ENCODE results near the gene KNOP1.
"Not testable (repeated sequence)": the region's sequence is repeated elsewhere in the genome, so short reads cannot be mapped to it uniquely, and the experiment has no call there.

The KNOP1 gene

DNA sequence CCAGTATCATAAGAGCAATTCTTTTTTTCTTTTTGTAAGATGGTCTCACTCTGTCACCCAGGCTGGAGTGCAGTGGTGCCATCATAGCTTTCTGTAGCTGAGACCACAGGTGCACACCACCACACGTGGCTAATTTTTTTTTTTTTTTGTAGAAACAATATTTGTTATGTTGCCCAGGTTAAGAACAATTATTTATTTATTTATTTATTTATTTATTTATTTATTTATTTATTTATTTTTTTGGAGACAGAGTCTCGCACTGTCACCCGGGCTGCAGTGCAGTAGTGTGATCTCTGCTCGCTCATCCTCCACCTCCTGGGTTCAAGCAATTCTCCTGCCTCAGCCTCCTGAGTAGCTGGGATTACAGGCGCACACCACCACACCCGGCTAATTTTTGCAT, 38.7 kb downstream of the KNOP1 start:
- DNase-seq = not testable (repeated sequence)

DNA sequence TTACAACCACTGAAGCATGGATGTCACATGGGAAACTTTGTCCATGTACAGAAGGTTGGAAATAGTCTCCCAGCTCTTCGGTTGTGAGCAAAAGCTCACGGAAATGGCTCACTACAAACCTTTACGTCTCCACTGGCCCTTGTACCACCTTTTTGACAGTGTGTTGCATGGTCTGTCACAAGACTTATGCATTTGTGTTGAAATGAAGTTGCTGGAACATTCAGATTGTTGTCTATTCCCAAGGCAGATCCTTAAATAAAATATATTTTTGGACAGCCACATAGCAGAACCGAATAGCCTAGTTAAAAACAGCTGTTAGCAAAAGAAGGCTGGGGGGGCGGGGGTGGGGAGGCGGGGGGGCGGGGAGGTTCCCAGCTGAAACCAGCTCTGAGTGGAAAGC, 39.2 kb downstream of the KNOP1 start:
- DNase-seq = no peak

DNA sequence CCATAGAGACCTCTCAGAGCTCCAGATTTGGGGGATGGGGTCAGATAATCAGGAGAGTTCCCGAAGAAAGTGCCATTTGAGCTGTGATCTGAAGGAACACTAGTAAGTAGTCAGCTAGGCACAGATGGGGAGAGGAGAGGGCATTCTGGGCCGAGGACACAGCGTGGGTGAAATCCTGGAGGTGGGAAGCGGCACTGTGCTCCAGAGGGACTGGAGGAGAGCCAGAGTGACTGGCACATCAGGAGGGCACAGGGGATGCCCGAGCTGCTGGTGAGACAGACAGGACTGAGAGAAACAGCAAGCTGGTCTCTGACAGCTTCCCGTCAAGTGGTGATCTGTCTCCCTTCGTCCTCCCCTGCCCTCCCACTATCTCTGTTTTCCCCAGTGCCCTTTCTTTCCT, 40.6 kb downstream of the KNOP1 start:
- DNase-seq = no peak

DNA sequence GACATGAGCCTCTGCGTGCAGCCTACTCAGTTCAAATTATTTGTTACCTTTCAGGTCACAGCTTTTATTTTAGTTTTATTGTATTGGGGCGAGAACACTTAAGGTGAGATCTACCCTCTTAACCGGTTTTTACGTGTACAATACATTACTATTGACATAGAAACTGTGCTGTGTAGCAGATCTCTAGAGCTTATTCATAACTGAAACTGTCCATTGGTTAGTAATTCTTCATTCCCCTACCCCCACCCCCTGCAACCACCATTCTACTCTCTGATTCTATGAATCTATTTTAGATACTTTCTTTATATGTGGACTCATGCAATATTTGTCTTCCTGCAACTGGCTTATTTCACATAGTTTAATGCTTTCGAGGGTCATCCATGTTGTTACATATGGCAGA, 43.5 kb downstream of the KNOP1 start:
- no peak for DNase-seq

DNA sequence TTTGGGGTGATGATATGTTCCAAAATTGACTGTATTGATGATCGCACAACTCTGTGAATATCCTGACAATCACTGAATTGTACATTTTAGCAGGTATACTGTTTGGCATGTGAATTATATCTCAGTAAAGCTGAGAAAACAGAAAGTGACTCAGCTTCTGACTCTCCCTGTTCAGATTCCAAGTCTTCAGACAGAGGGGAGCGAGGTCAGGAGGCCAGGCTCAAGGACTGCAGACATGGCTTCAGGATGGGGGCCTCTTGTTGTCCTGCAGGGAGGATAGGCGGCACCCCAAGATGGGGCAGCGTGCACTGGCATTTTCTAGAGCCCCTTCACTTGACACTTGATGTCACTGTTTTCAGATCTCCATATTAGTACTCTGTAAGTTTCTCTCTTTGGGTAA, 45.6 kb downstream of the KNOP1 start:
- DNase-seq = no peak

DNA sequence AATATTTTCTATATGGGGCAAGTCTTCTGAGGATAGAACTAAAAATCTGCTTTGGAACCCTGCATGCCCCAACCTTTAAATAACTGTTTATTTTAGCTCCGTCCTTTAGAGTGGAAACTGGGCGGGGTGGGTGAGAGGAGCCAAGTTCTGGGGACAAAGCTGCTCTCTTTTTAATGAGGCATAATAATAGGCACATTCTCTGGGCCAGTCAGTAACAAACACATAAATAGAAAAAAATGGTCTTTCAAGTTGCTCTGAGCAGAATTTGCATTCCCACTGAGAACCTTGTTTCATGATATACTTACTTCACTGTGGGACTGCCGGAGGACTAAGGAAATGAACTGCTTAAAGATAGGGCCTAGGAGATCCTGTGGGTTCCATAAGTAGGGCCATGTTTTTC, 51.5 kb downstream of the KNOP1 start:
- DNase-seq = no peak

DNA sequence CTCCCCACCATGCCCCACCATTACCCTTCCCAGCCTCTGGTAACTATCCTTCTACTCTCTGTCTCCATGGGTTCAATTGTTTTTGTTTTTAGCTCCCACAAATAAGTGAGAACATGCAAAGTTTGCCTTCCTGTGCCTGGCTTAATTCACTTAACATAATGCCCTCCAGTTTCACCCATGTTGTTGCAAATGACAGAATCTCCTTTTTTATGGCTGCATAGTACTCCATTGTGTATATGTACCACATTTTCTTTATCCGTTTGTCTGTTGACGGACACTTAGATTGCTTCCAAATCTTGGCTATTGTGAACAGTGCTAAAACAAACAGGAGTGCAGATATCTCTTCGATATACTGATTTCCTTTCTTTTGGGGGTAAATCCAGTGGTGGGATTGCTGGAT, 52.7 kb downstream of the KNOP1 start:
- not testable (repeated sequence) for DNase-seq

DNA sequence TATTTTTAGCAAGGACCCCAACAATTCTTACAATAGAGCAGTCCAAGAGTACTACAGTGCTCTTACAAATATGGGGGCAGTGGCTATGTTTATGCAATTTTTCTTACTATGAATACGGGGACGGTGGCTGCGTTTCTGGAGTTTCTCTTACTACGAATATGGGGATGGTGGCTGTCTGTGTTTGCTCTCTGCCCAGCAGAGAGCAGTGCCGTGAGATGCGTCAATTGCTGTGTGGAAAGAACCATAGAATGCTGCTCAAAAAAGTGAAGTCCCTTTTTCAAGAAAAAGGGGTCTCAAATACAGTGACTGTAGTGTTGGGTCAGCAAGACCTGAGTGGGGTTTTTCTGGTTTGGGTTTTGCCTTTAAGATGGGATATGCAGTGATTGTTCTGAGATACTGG, 53.9 kb downstream of the KNOP1 start:
- no peak for DNase-seq

DNA sequence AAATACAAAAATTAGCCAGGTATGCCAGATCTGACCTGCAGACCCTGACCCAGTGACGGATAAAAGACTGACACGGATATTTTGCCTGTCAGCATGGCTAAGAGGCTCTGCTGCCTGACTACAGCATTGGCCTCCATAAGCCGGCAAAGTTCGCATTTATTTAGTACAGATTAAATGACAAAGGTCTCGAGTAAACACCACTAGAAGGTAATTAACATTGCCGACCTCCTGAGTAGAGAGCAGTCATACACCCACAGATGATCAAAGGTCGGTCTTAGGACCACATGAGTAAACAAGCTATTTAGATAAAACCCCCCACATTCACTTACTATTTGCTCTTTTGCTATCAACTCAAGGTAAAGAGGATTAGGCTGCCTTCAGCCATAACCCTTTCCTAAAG, 55.7 kb downstream of the KNOP1 start:
- DNase-seq = no peak

DNA sequence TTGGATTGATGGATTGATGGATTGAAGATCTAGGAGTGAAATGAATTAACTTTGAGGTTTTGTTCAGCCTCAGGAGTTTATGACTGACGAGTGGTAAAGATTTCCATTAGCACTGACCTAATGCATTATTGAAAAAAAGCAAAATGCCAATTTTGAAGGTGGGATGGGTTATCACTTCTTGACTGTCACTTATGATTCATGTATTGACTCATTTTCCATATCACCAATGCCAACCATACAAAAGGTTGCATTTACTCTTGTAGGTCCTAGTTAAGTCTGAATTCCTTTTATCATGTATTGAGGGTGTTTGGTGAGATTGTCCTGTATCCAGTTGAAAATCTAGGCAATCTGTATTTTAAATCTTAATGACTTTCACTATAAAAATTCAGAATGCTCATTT, 57.6 kb downstream of the KNOP1 start:
- DNase-seq = no peak

DNA sequence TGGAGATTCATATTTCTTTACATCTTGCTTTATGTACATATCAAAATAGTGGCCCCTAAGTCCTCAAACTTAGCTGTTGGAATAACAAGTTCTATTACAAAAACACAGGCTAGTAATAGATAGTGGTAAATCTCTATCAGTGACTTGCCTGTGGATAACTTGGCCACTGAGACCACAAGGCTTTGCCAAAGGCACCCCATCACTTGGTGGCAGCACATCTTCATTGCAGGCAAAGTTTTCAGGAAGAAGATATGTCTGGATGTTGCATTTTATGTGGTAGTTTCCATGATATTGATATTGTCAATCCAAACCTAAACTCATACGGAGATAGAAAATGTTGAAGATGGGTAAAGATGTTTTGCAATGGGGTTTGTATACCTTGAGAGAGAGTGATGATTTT, 58.5 kb downstream of the KNOP1 start:
- DNase-seq = no peak

DNA sequence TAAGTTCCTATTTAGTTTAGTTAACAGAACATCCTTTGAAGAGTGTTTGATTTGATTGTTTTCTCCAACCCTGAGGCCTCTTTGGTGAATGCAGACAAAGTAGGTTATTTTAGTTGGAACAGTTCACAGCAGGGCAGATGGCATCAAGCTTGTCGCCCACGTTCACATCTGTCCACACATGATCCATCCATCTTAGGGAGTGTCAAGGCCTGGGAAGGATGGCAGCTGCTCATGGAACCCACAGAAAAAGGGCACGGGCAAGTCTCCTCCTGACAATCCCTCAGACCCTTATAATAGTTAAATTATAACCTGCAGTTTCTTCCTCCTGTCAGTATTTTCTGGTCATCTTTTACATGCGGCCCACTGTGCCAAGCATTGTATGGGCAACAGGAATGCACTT, 60.2 kb downstream of the KNOP1 start:
- DNase-seq = no peak

DNA sequence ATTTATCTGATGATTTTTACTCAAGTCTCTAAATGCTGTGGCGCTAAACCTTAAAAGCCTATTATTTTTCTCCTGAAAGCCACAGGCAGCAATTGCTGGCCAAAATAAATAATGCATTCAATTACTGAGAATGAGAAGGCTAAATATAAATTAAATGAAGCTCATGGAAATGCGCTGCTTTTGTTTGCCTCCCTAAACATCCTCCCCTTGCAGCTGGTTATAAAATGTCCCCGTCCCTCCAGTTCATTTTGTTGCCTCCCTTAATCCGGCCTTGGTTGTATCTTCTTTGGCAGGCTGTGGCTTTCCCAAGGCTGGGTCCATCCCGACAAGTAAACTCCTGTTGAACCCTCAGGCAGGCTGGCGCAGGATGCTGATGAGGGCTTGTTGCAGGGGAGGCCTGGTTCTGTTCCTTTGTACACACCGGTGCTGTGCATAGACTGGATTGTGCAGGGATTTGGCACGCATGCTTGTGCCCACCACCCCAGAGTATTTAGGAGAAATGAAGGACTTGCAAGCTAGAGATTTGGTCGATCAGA, 62.7 kb downstream of the KNOP1 start:
- no peak for DNase-seq

DNA sequence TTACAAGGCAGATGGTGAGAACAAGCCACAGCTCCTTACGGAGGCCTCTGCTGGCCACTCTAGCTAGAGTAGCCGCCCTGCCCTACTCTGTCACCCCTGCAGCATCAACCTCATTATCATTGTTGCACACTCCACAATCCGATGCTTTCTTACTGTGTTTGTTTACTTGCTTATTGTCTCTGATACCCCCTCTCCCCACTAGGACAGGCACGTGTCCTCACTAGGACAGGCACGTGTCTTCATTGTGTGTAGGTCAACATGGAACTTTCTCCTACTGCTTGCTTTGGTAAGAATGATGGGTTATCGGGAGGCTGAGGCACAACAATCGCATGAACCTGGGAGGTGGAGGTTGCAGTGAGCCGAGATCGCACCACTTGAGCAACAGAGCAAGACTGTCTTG, 63.9 kb downstream of the KNOP1 start:
- no peak for DNase-seq

Data from CD4-positive, alpha-beta T cell treated with Interleukin-17A for 1 hour (primary cell).